Esophagus muscularis mucosa (tissue), 3 donors: ENCODE data around the gene SMIM35.

Source experiments
- EP300 ChIP-seq: sonication (generic); formaldehyde crosslinking; IDR thresholded peaks from one replicate; pipeline ENCODE4 v1.6.1; 2017; ENCODE audit warnings: antibody characterized with exemption
- POLR2AphosphoS5 ChIP-seq, 2 donors: sonication (generic); formaldehyde crosslinking; IDR thresholded peaks; one replicate each; pipeline ENCODE4 v1.6.1; 2017; ENCODE audit warnings: antibody characterized with exemption in 2 of 2

GRCh38 chr11:117973503-117973860 lies 113.3 kb downstream of the SMIM35 start:
- TF ChIP-seq EP300, result no peak
- no peak for TF ChIP-seq POLR2AphosphoS5 (IDR thresholded peaks at IDR 0.05)
